KBM-7 (cell line): ENCODE data around the gene DLL4.

Experiments used
- DNase-seq: peaks from one replicate; pipeline ENCODE4 v3.0.0-alpha.2; 2015
- in situ Hi-C: fragments of 300-500 bp; cut with MboI; formaldehyde crosslinking; loops from 2 replicates; pipeline ENCODE4 v1.14.3; 2020; ENCODE audit warnings: low sequenced_read_pairs, low pct_unique_long_range_greater_than_20kb, mixed read lengths

The DLL4 gene

GRCh38 chr15:40928821-40929659 is at the start of gene DLL4:
Gene DLL4 (plus strand): TSS chr15:40929340. CDS start chr15:40929669, 329 bp downstream.
- in situ Hi-C loops, result no loop called here
- peak; percentile 79 for DNase-seq

GRCh38 chr15:40879609-40880008 is 49.5 kb upstream of the DLL4 start:
- no peak for DNase-seq
- in situ Hi-C loops, result no loop called here

- in situ Hi-C loops, result no loop called here
- DNase-seq, result no peak
Measured at GRCh38 chr15:40881351-40881750, 47.8 kb upstream of the DLL4 start.

GRCh38 chr15:40886586-40886985 is 42.6 kb upstream of the DLL4 start:
- in situ Hi-C loops, result no loop called here
- no peak for DNase-seq

GRCh38 chr15:40889112-40889511 is 40.0 kb upstream of the DLL4 start:
- in situ Hi-C loops, result no loop called here

GRCh38 chr15:40891138-40891537 is 38.0 kb upstream of the DLL4 start:
- no peak for DNase-seq
- in situ Hi-C loops, result no loop called here

More at GRCh38 chr15:40889112-40889511, 40.0 kb upstream of the DLL4 start:
- no peak for DNase-seq

GRCh38 chr15:40891810-40892446 is 37.2 kb upstream of the DLL4 start:
- DNase-seq, result peak; percentile 63
- in situ Hi-C loops, result no loop called here

GRCh38 chr15:40892447-40893012 is 36.6 kb upstream of the DLL4 start:
- no peak for DNase-seq
- in situ Hi-C loops, result no loop called here

GRCh38 chr15:40893019-40893670 is 36.0 kb upstream of the DLL4 start:
- in situ Hi-C loops, result no loop called here
- no peak for DNase-seq

GRCh38 chr15:40893733-40894680 is 35.1 kb upstream of the DLL4 start, which contains the start of gene VPS18:
Gene VPS18 (plus strand): TSS chr15:40894450. CDS start chr15:40894769, 319 bp downstream.
- in situ Hi-C loops, result no loop called here
- DNase-seq, result peak; percentile 99

GRCh38 chr15:40894681-40895448 is 34.3 kb upstream of the DLL4 start:
- DNase-seq, result peak; percentile 83
- in situ Hi-C loops, result no loop called here

GRCh38 chr15:40899536-40900207 is 29.5 kb upstream of the DLL4 start:
- in situ Hi-C loops, result no loop called here
- DNase-seq, result no peak

GRCh38 chr15:40900256-40901052 is 28.7 kb upstream of the DLL4 start:
- DNase-seq, result no peak
- in situ Hi-C loops, result no loop called here

GRCh38 chr15:40901053-40901443 is 28.1 kb upstream of the DLL4 start:
- in situ Hi-C loops, result no loop called here

GRCh38 chr15:40902605-40903561 is 26.3 kb upstream of the DLL4 start:
- peak; percentile 92 for DNase-seq
- in situ Hi-C loops, result no loop called here

More at GRCh38 chr15:40901053-40901443, 28.1 kb upstream of the DLL4 start:
- no peak for DNase-seq
